H9 (cell line): ENCODE data around the gene CERS6. TPM values are rescaled to one million over a fixed set of nuclear protein-coding genes. Genes with fewer than 3 reads are reported as not detected.

Source experiments
- DNase-seq: peaks from one replicate; pipeline ENCODE4 v3.0.0-alpha.2; 2017
- H2AFZ ChIP-seq: one replicate; pipeline ENCODE4 v1.6.1; 2013; ENCODE audit warnings: mild to moderate bottlenecking, low read length, control low read depth, moderate library complexity
- H2AK5ac ChIP-seq: 2 replicates; pipeline ENCODE4 v1.6.1; 2013; ENCODE audit warnings: low read length, control low read depth, mixed read lengths; ENCODE audit not compliant: insufficient read length
- H2BK120ac ChIP-seq: one replicate; pipeline ENCODE4 v1.6.1; 2013; ENCODE audit warnings: low read depth, mild to moderate bottlenecking, low read length, control low read depth, inconsistent platforms; ENCODE audit not compliant: poor library complexity, severe bottlenecking
- H2BK12ac ChIP-seq: 2 replicates; pipeline ENCODE4 v1.6.1; 2013; ENCODE audit warnings: low read length, control low read depth, mixed read lengths, low read depth; ENCODE audit not compliant: insufficient read length
- H2BK15ac ChIP-seq: 2 replicates; pipeline ENCODE4 v1.6.1; 2013; ENCODE audit warnings: low read depth, low read length, control low read depth
- H2BK20ac ChIP-seq: one replicate; pipeline ENCODE4 v1.6.1; 2013; ENCODE audit warnings: low read depth, mild to moderate bottlenecking, low read length, control low read depth, inconsistent platforms; ENCODE audit not compliant: poor library complexity, severe bottlenecking
- H2BK5ac ChIP-seq: 2 replicates; pipeline ENCODE4 v1.6.1; 2013; ENCODE audit warnings: low read length, control low read depth, mixed read lengths; ENCODE audit not compliant: insufficient read length
- H3K14ac ChIP-seq: 2 replicates; pipeline ENCODE4 v1.6.1; 2013; ENCODE audit warnings: low read length, control low read depth; ENCODE audit not compliant: insufficient read depth
- H3K18ac ChIP-seq: 2 replicates; pipeline ENCODE4 v1.6.1; 2013; ENCODE audit warnings: low read depth, mild to moderate bottlenecking, mixed read lengths, low read length, control low read depth; ENCODE audit not compliant: insufficient read length
- H3K23ac ChIP-seq: 2 replicates; pipeline ENCODE4 v1.6.1; 2013; ENCODE audit warnings: low read length, control low read depth, mixed read lengths, low read depth; ENCODE audit not compliant: insufficient read length
- H3K23me2 ChIP-seq: 2 replicates; pipeline ENCODE4 v1.6.1; 2013; ENCODE audit warnings: low read depth, mild to moderate bottlenecking, mixed read lengths, low read length, control low read depth; ENCODE audit not compliant: insufficient read length, poor library complexity, severe bottlenecking
- H3K27ac ChIP-seq: 2 replicates; pipeline ENCODE4 v1.5.1; 2013; ENCODE audit warnings: low read length, control low read depth, mixed read lengths, low read depth; ENCODE audit not compliant: insufficient read length
- H3K27me3 ChIP-seq: 2 replicates; pipeline ENCODE4 v1.6.1; 2013; ENCODE audit warnings: low read length, control low read depth, inconsistent platforms; ENCODE audit not compliant: insufficient read depth
- H3K4ac ChIP-seq: 2 replicates; pipeline ENCODE4 v1.6.1; 2013; ENCODE audit warnings: low read depth, mild to moderate bottlenecking, control low read depth, inconsistent platforms, low read length, moderate library complexity
- H3K4me1 ChIP-seq: 2 replicates; pipeline ENCODE4 v1.6.1; 2013; ENCODE audit warnings: low read length, control low read depth, inconsistent platforms; ENCODE audit not compliant: insufficient read depth
- H3K4me2 ChIP-seq: 2 replicates; pipeline ENCODE4 v1.6.1; 2013; ENCODE audit warnings: low read length, control low read depth, mixed read lengths; ENCODE audit not compliant: insufficient read length, insufficient read depth
- H3K56ac ChIP-seq: 2 replicates; pipeline ENCODE4 v1.6.1; 2013; ENCODE audit warnings: low read depth, mild to moderate bottlenecking, mixed read lengths, low read length, control low read depth; ENCODE audit not compliant: insufficient read length
- H3K79me1 ChIP-seq: 2 replicates; pipeline ENCODE4 v1.6.1; 2013; ENCODE audit warnings: low read depth, mild to moderate bottlenecking, moderate library complexity, low read length, control low read depth, inconsistent platforms; ENCODE audit not compliant: insufficient read depth, poor library complexity, severe bottlenecking
- H3K79me2 ChIP-seq: 2 replicates; pipeline ENCODE4 v1.6.1; 2013; ENCODE audit warnings: low read length, control low read depth, inconsistent platforms; ENCODE audit not compliant: insufficient read depth
- H3K9ac ChIP-seq: 2 replicates; pipeline ENCODE4 v1.6.1; 2013; ENCODE audit warnings: low read length, control low read depth, mixed read lengths; ENCODE audit not compliant: insufficient read length; ENCODE audit errors: extremely low read depth
- H3K9me3 ChIP-seq: one replicate; pipeline ENCODE4 v1.6.1; 2013; ENCODE audit warnings: low read depth, low read length, inconsistent platforms; ENCODE audit not compliant: control insufficient read depth
- H3T11ph ChIP-seq: one replicate; pipeline ENCODE4 v1.6.1; 2013; ENCODE audit warnings: mild to moderate bottlenecking, low read length, control low read depth, inconsistent platforms
- H4K20me1 ChIP-seq: one replicate; pipeline ENCODE4 v1.6.1; 2013; ENCODE audit not compliant: control insufficient read depth, insufficient read length, insufficient read depth
- H4K5ac ChIP-seq: 2 replicates; pipeline ENCODE4 v1.6.1; 2013; ENCODE audit warnings: low read depth, mild to moderate bottlenecking, mixed read lengths, low read length, control low read depth; ENCODE audit not compliant: insufficient read length
- H4K8ac ChIP-seq: replicated peaks from 2 replicates; pipeline ENCODE4 v1.6.1; 2013; ENCODE audit warnings: low read length, control low read depth, mixed read lengths, low read depth; ENCODE audit not compliant: insufficient read length
- H4K91ac ChIP-seq: 2 replicates; pipeline ENCODE4 v1.6.1; 2013; ENCODE audit warnings: low read depth, mild to moderate bottlenecking, moderate library complexity, mixed read lengths, low read length, control low read depth; ENCODE audit not compliant: insufficient read length
- H3K27ac Mint-ChIP-seq, 3 experiments: 2 replicates in 2 of 3; 3 replicates in 1 of 3; pipeline ENCODE4 v1.8.0; 2020 to 2021; ENCODE audit warnings: mixed read lengths in 3 of 3, mild to moderate bottlenecking in 1 of 3, moderate library complexity in 1 of 3
- H3K27me3 Mint-ChIP-seq: 2 replicates; pipeline ENCODE4 v1.8.0; 2021; ENCODE audit warnings: low read depth, mild to moderate bottlenecking, moderate library complexity, mixed read lengths
- H3K36me3 Mint-ChIP-seq, 3 experiments: 2 replicates in 2 of 3; 3 replicates in 1 of 3; pipeline ENCODE4 v1.8.0; 2020 to 2021; ENCODE audit warnings: low read depth in 3 of 3, mixed read lengths in 3 of 3; ENCODE audit not compliant: insufficient read depth in 1 of 3
- H3K4me1 Mint-ChIP-seq, 2 experiments: 2 replicates each; pipeline ENCODE4 v1.8.0; 2020; ENCODE audit warnings: mixed read lengths in 2 of 2
- H3K4me3 Mint-ChIP-seq, 2 experiments: 2 replicates in 1 of 2; 3 replicates in 1 of 2; pipeline ENCODE4 v1.8.0; 2020 to 2021; ENCODE audit warnings: mild to moderate bottlenecking in 2 of 2, mixed read lengths in 2 of 2, moderate library complexity in 1 of 2
- H3K9me3 Mint-ChIP-seq, 2 experiments: 2 replicates in 1 of 2; 3 replicates in 1 of 2; pipeline ENCODE4 v1.8.0; 2020; ENCODE audit warnings: mild to moderate bottlenecking in 2 of 2, mixed read lengths in 2 of 2, moderate library complexity in 1 of 2
- WGBS: extraction: QIAGEN DNeasy Blood & Tissue Kit; methylation state at CpG from one replicate; pipeline ENCODE4 v1.1.7; 2013; ENCODE audit warnings: missing lambda C conversion rate, low lambda C conversion rate, mixed read lengths; ENCODE audit not compliant: insufficient read length; ENCODE audit errors: extremely low coverage; 5-methylcytosine and 5-hydroxymethylcytosine counted together
- total RNA-seq: library from RNA; stranded (reverse); gene quantifications from 2 replicates; pipeline ENCODE4 v1.2.1, GENCODE V29; 2021
- TF ChIP-seq, protein P1 (sequence below): fragments of 200-600 bp; sonication (generic); conservative IDR thresholded peaks from 3 replicates; pipeline ENCODE4 v1.8.0; 2021; ENCODE audit warnings: antibody characterized with exemption, mild to moderate bottlenecking

CERS6 gene
- total RNA-seq, 1 experiment from 2014 or later, result 17.7 TPM

DNA sequence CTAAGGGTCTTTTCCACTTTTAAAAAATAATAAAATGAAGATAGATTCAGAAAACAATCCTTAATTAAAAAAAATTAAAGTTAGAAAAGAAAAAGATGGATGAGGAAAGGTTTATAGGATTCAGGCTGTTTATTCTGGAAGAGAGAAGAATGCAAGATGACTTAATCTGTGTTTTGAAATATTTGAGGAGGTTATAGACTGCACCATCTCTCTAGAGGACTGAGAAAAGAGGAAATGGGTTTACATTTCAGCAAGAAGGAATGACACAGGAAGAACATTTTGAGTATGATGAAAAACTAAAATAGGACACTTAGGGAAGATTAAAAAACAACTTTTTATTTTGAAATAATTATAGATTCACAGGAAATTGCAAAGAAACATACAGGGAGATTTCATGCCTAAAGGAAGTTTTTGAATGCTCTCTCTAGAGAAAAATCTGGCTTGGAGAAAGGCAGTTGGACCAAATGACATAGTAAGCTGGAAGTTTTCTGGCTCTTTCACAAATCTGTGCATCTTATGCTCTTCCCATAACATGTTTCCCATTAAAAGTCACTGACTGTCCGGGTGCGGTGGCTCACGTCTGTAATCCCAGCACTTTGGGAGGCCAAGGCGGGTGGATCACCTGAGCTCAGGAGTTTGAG lies 75.0 kb downstream of the CERS6 start:
- H2AK5ac ChIP-seq, result no peak overlapping the region
- no peaks in the 10 kb centered on the region for H3K27me3 ChIP-seq
- H3K27me3 Mint-ChIP-seq, result no peaks in the 10 kb centered on the region
- no peak overlapping the region for H3K18ac ChIP-seq
- peaks cover 38 to 41% of the 10 kb centered on the region in 2 experiments for H3K4me1 Mint-ChIP-seq
- H3K27ac Mint-ChIP-seq, result peak overlapping the region; percentile 43 to 94 (median 65); a peak in 2 of 7 replicates
- H3K79me2 ChIP-seq, result peaks cover 5% of the 10 kb centered on the region; the same call in 1 of the 2 replicates
- no peak overlapping the region for H2BK12ac ChIP-seq
- H3K14ac ChIP-seq, result no peak overlapping the region
- H3K9me3 ChIP-seq, result no peaks in the 10 kb centered on the region
- H3K9ac ChIP-seq, result no peak overlapping the region
- no peak overlapping the region for H2BK5ac ChIP-seq
- no peaks in the 10 kb centered on the region for H4K20me1 ChIP-seq
- no peak overlapping the region for H3K56ac ChIP-seq
- H3K4ac ChIP-seq, result no peak overlapping the region
- H2BK15ac ChIP-seq, result no peak overlapping the region
- no peak overlapping the region for H3K23ac ChIP-seq
- H4K91ac ChIP-seq, result no peak overlapping the region
- H2AFZ ChIP-seq, result no peak overlapping the region
- H4K5ac ChIP-seq, result no peak overlapping the region
- H3K79me1 ChIP-seq, result peaks cover 3% of the 10 kb centered on the region
- no CpG with 5 or more reads among the region's 4 CpGs for WGBS
- no peak for DNase-seq
- H2BK20ac ChIP-seq, result no peak overlapping the region
- no peaks in the 10 kb centered on the region for H3K4me1 ChIP-seq
- H3K4me3 Mint-ChIP-seq, result no peak overlapping the region
- H2BK120ac ChIP-seq, result no peak overlapping the region
- H3K27ac ChIP-seq, result no peak overlapping the region
- TF ChIP-seq, protein P1, sequence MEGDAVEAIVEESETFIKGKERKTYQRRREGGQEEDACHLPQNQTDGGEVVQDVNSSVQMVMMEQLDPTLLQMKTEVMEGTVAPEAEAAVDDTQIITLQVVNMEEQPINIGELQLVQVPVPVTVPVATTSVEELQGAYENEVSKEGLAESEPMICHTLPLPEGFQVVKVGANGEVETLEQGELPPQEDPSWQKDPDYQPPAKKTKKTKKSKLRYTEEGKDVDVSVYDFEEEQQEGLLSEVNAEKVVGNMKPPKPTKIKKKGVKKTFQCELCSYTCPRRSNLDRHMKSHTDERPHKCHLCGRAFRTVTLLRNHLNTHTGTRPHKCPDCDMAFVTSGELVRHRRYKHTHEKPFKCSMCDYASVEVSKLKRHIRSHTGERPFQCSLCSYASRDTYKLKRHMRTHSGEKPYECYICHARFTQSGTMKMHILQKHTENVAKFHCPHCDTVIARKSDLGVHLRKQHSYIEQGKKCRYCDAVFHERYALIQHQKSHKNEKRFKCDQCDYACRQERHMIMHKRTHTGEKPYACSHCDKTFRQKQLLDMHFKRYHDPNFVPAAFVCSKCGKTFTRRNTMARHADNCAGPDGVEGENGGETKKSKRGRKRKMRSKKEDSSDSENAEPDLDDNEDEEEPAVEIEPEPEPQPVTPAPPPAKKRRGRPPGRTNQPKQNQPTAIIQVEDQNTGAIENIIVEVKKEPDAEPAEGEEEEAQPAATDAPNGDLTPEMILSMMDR, result no peak
- H3K36me3 Mint-ChIP-seq, result peaks cover 0 to 12% (median 10%) of the 10 kb centered on the region in 3 experiments; a peak in 3 of 7 replicates
- H3K9me3 Mint-ChIP-seq, result peaks cover 0 to 2% of the 10 kb centered on the region in 2 experiments; a peak in 2 of 5 replicates
- H4K8ac ChIP-seq, result no peak overlapping the region
- no peak overlapping the region for H3K4me2 ChIP-seq
- H3T11ph ChIP-seq, result no peak overlapping the region
- no peaks in the 10 kb centered on the region for H3K23me2 ChIP-seq
